Stimulated activated effector memory CD8-positive, alpha-beta T cell treated with anti-CD3 and anti-CD28 coated beads, Interleukin-12 subunit alpha, Interleukin-12 subunit beta, amount 100 ng/mL, for 72 hours (primary cell): ENCODE data around the gene SERINC2.
"Not testable (repeated sequence)": the region's sequence is repeated elsewhere in the genome, so short reads cannot be mapped to it uniquely, and the experiment has no call there.

Experiments
- ATAC-seq: fragments of 150-1000 bp; cut with Tn5 transposase; 2 replicates; pipeline ENCODE4 v1.10.0; 2021
- DNase-seq, 2 donors: peaks; one replicate each; pipeline ENCODE4 v3.0.0; 2021 to 2022; ENCODE audit warnings: low spot score in 2 of 2
- H3K27ac Mint-ChIP-seq: one replicate; pipeline ENCODE4 v1.8.0; 2022; ENCODE audit warnings: mild to moderate bottlenecking, mixed read lengths
- H3K36me3 Mint-ChIP-seq: one replicate; pipeline ENCODE4 v1.8.0; 2022; ENCODE audit warnings: mild to moderate bottlenecking, mixed read lengths
- H3K4me1 Mint-ChIP-seq: one replicate; pipeline ENCODE4 v1.8.0; 2022; ENCODE audit warnings: mixed read lengths
- H3K4me3 Mint-ChIP-seq: one replicate; pipeline ENCODE4 v1.8.0; 2022; ENCODE audit warnings: mild to moderate bottlenecking, mixed read lengths
- H3K9me3 Mint-ChIP-seq: one replicate; pipeline ENCODE4 v1.8.0; 2022; ENCODE audit warnings: mixed read lengths

The SERINC2 gene

GRCh38 chr1:31444725-31445448 lies 31.9 kb downstream of the SERINC2 start:
- H3K36me3 Mint-ChIP-seq: no peaks in the 10 kb centered on the region
- no peak overlapping the region for H3K27ac Mint-ChIP-seq
- no peaks in the 10 kb centered on the region for H3K9me3 Mint-ChIP-seq
- ATAC-seq (no peak), DNase-seq (no peak)
- H3K4me3 Mint-ChIP-seq: no peak overlapping the region
- no peaks in the 10 kb centered on the region for H3K4me1 Mint-ChIP-seq

DNA sequence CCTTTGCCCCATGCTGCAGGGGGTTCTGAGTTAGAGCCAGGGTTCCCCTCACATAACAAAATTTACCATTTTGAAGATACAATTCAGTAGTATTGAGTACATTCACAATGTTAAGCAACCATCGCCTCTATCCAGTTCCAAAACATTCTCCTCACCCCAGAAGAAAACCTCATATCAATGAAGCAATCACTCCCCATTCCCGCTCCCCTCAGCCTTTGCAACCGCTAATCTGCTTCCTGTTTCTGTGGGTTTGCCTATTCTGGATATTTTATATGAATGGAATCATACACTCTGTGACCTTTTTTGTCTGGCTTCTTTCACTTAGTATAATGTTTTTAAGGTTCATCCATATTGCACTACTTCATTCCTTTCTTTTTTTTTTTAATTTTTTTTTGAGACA lies 32.9 kb downstream of the SERINC2 start:
- DNase-seq: no peak
- Mint-ChIP-seq H3K36me3 (no peaks in the 10 kb centered on the region), H3K4me3 (no peak overlapping the region), H3K9me3 (no peaks in the 10 kb centered on the region), H3K27ac (no peak overlapping the region), H3K4me1 (no peaks in the 10 kb centered on the region)
- ATAC-seq: no peak

- Mint-ChIP-seq H3K4me1 (no peaks in the 10 kb centered on the region), H3K4me3 (no peak overlapping the region), H3K36me3 (no peaks in the 10 kb centered on the region), H3K27ac (no peak overlapping the region), H3K9me3 (peaks cover 5% of the 10 kb centered on the region)
- DNase-seq: no peak
- no peak for ATAC-seq
Observed at GRCh38 chr1:31447210-31447609, 34.2 kb downstream of the SERINC2 start.

GRCh38 chr1:31453384-31454079 lies 40.5 kb downstream of the SERINC2 start:
- no peak overlapping the region for H3K4me3 Mint-ChIP-seq
- H3K4me1 Mint-ChIP-seq: no peaks in the 10 kb centered on the region
- no peaks in the 10 kb centered on the region for H3K36me3 Mint-ChIP-seq
- H3K27ac Mint-ChIP-seq: no peak overlapping the region
- no peak for ATAC-seq
- H3K9me3 Mint-ChIP-seq: peaks cover 15% of the 10 kb centered on the region
- DNase-seq: no peak

- Mint-ChIP-seq H3K36me3 (no peaks in the 10 kb centered on the region), H3K9me3 (peaks cover 13% of the 10 kb centered on the region), H3K4me1 (no peaks in the 10 kb centered on the region), H3K4me3 (no peak overlapping the region), H3K27ac (no peak overlapping the region)
- no peak for DNase-seq
- no peak for ATAC-seq
Observed at GRCh38 chr1:31458287-31458896, 45.4 kb downstream of the SERINC2 start.

GRCh38 chr1:31460027-31460426 lies 47.0 kb downstream of the SERINC2 start:
- DNase-seq (no peak), ATAC-seq (no peak)
- peaks cover 9% of the 10 kb centered on the region for H3K9me3 Mint-ChIP-seq

DNA sequence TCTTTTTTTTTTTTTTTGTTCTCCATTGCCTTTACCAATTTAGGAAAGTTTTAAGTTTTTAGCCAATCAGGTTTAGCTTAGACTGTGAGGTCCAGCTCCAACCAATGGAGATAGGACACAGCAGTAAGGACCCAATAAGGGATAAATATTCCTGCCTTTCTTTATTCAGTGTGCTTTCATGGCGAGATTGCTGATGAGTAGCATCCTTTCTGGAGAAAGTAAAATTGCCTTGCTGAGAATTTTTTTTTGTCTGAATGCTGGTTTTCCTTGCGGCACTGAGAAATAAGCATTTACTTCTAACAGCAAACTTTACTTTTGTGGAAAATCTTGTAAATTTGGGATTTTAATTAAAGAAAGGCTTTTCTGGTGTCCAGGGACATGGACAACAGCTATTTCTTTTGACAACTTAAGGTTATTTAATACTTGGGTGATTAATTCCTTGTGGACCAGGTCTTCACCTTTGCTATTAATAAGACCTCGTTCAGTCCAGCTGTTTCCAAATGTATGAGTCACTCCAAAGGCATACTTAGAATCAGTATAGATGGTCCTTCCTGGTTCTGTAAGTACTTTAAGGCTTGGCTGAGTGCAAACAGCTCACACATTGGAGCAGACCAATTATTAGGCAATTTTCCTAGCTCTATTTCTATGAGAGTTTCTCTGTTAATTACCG lies 54.1 kb downstream of the SERINC2 start:
- Mint-ChIP-seq H3K4me1 (no peaks in the 10 kb centered on the region), H3K36me3 (no peaks in the 10 kb centered on the region), H3K4me3 (no peak overlapping the region), H3K9me3 (peaks cover 8% of the 10 kb centered on the region), H3K27ac (no peak overlapping the region)
- ATAC-seq (no peak), DNase-seq (no peak)

More at GRCh38 chr1:31460027-31460426, 47.0 kb downstream of the SERINC2 start:
- Mint-ChIP-seq H3K4me3 (no peak overlapping the region), H3K27ac (no peak overlapping the region), H3K36me3 (no peaks in the 10 kb centered on the region), H3K4me1 (no peaks in the 10 kb centered on the region)

GRCh38 chr1:31470794-31471315 lies 57.8 kb downstream of the SERINC2 start:
- Mint-ChIP-seq H3K27ac (no peak overlapping the region), H3K36me3 (no peaks in the 10 kb centered on the region), H3K4me1 (no peaks in the 10 kb centered on the region), H3K9me3 (peaks cover 8% of the 10 kb centered on the region), H3K4me3 (no peak overlapping the region)
- ATAC-seq (no peak), DNase-seq (no peak)

GRCh38 chr1:31471452-31472313 lies 58.7 kb downstream of the SERINC2 start:
- not testable (repeated sequence) for H3K4me3 Mint-ChIP-seq, H3K9me3 Mint-ChIP-seq, DNase-seq, H3K4me1 Mint-ChIP-seq, H3K36me3 Mint-ChIP-seq, H3K27ac Mint-ChIP-seq
- peak; percentile 32 for ATAC-seq

- H3K36me3 Mint-ChIP-seq, H3K27ac Mint-ChIP-seq, H3K9me3 Mint-ChIP-seq, H3K4me1 Mint-ChIP-seq, DNase-seq, ATAC-seq, H3K4me3 Mint-ChIP-seq: not testable (repeated sequence)
Observed at GRCh38 chr1:31472314-31472651, 59.3 kb downstream of the SERINC2 start.

DNA sequence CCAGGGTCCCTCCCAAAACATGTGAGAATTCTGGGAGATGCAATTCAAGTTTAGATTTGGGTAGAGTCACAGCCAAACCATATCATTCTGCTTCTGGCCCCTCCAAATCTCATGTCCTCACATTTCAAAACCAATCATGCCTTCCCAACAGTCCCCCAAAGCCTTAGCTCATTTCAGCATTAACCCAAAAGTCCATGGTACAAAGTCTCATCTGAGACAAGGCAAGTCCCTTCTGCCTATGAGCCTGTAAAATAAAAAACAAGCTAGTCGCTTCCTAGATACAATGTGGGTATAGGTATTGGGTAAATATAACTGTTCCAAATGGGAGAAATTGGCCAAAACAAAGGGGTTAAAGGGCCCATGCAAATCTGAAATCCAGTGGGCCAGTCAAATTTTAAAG lies 59.7 kb downstream of the SERINC2 start:
- H3K36me3 Mint-ChIP-seq, H3K4me3 Mint-ChIP-seq, DNase-seq, H3K9me3 Mint-ChIP-seq, ATAC-seq, H3K27ac Mint-ChIP-seq, H3K4me1 Mint-ChIP-seq: not testable (repeated sequence)

DNA sequence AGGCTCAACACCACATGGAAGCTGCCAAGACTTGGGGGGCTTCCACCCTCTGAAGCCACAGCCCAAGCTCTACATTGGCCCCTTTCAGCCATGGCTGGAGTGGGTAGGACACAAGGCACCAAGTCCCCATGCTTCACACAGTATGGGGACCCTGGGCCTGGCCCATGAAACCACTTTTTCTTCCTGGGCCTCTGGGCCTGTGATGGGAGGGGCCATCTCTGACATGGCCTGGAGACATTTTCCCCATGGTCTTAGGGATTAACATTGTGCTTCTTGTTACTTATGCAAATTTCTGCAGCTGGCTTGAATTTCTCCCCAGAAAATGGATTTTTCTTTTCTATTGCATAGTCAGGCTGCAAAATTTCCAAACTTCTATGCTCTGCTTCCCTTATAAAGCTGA lies 60.5 kb downstream of the SERINC2 start:
- not testable (repeated sequence) for H3K9me3 Mint-ChIP-seq, H3K4me1 Mint-ChIP-seq, H3K4me3 Mint-ChIP-seq, H3K36me3 Mint-ChIP-seq, H3K27ac Mint-ChIP-seq, ATAC-seq, DNase-seq

GRCh38 chr1:31474567-31474966 lies 61.6 kb downstream of the SERINC2 start:
- H3K9me3 Mint-ChIP-seq, ATAC-seq, DNase-seq, H3K4me1 Mint-ChIP-seq, H3K4me3 Mint-ChIP-seq, H3K36me3 Mint-ChIP-seq, H3K27ac Mint-ChIP-seq: not testable (repeated sequence)

GRCh38 chr1:31476891-31477846 lies 64.2 kb downstream of the SERINC2 start:
- ATAC-seq (no peak), DNase-seq (no peak)
- H3K4me3 Mint-ChIP-seq: no peak overlapping the region
- peaks cover 3% of the 10 kb centered on the region for H3K9me3 Mint-ChIP-seq
- H3K27ac Mint-ChIP-seq: no peak overlapping the region
- H3K36me3 Mint-ChIP-seq: no peaks in the 10 kb centered on the region
- no peaks in the 10 kb centered on the region for H3K4me1 Mint-ChIP-seq
